Astrocyte (in vitro differentiated cells and primary cell): ENCODE results near the gene NPIPB6. TPM values are rescaled to one million over a fixed set of nuclear protein-coding genes. Genes with fewer than 3 reads are reported as not detected.

Source experiments
- DNase-seq: peaks from one replicate; pipeline ENCODE4 v3.0.0-alpha.2; 2010; ENCODE audit warnings: low read depth
- FAIRE-seq: peaks from 2 replicates; lab custom pipeline; 2011; peaks lifted over from hg19 to GRCh38; lab: Jason Lieb, UNC
- H2AFZ ChIP-seq: 2 replicates; pipeline ENCODE4 v1.6.0; 2012; ENCODE audit warnings: low read depth, low read length, inconsistent platforms
- H3K27ac ChIP-seq: 2 replicates; pipeline ENCODE4 v1.5.1; 2011; ENCODE audit warnings: low read depth, low read length, inconsistent platforms
- H3K27me3 ChIP-seq: 2 replicates; pipeline ENCODE4 v1.6.0; 2011; ENCODE audit warnings: low read length, inconsistent platforms; ENCODE audit not compliant: insufficient read depth
- H3K36me3 ChIP-seq: 2 replicates; pipeline ENCODE4 v1.5.1; 2011; ENCODE audit warnings: low read length, inconsistent platforms; ENCODE audit not compliant: insufficient read depth
- H3K4me1 ChIP-seq: 2 replicates; pipeline ENCODE4 v1.5.1; 2011; ENCODE audit warnings: low read length, inconsistent platforms; ENCODE audit not compliant: insufficient read depth
- H3K4me2 ChIP-seq: 2 replicates; pipeline ENCODE4 v1.6.0; 2012; ENCODE audit warnings: low read length, inconsistent platforms
- H3K4me3 ChIP-seq: 2 replicates; pipeline ENCODE4 v1.5.1; 2011; ENCODE audit warnings: low read depth, mild to moderate bottlenecking, low read length, inconsistent platforms; ENCODE audit not compliant: insufficient read depth
- H3K79me2 ChIP-seq: 2 replicates; pipeline ENCODE4 v1.6.0; 2012; ENCODE audit warnings: mild to moderate bottlenecking, low read length, inconsistent platforms; ENCODE audit not compliant: insufficient read depth
- H3K9ac ChIP-seq: 2 replicates; pipeline ENCODE4 v1.6.0; 2012; ENCODE audit warnings: mild to moderate bottlenecking, low read length, inconsistent platforms
- H3K9me3 ChIP-seq: 2 replicates; pipeline ENCODE4 v1.5.1; 2012; ENCODE audit warnings: low read depth, mild to moderate bottlenecking, low read length, inconsistent platforms; ENCODE audit not compliant: insufficient read depth
- H4K20me1 ChIP-seq: 2 replicates; pipeline ENCODE4 v1.6.0; 2012; ENCODE audit warnings: low read length, inconsistent platforms; ENCODE audit not compliant: insufficient read depth
- H3K27ac Mint-ChIP-seq: one replicate; pipeline ENCODE4 v1.8.0; 2021; ENCODE audit warnings: mild to moderate bottlenecking, mixed read lengths; ENCODE audit not compliant: unreplicated experiment
- H3K27me3 Mint-ChIP-seq: one replicate; pipeline ENCODE4 v1.8.0; 2021; ENCODE audit warnings: low read depth, mixed read lengths; ENCODE audit not compliant: unreplicated experiment
- H3K36me3 Mint-ChIP-seq: one replicate; pipeline ENCODE4 v1.8.0; 2021; ENCODE audit warnings: low read depth, mixed read lengths; ENCODE audit not compliant: unreplicated experiment
- H3K4me1 Mint-ChIP-seq: one replicate; pipeline ENCODE4 v1.8.0; 2021; ENCODE audit warnings: low read depth, mixed read lengths; ENCODE audit not compliant: unreplicated experiment
- H3K4me3 Mint-ChIP-seq: one replicate; pipeline ENCODE4 v1.8.0; 2021; ENCODE audit warnings: mild to moderate bottlenecking, moderate library complexity, mixed read lengths; ENCODE audit not compliant: unreplicated experiment
- H3K9me3 Mint-ChIP-seq: one replicate; pipeline ENCODE4 v1.8.0; 2021; ENCODE audit warnings: mild to moderate bottlenecking, mixed read lengths; ENCODE audit not compliant: unreplicated experiment
- EZH2 ChIP-seq: IDR thresholded peaks from 2 replicates; pipeline ENCODE4 v1.6.1; 2012; ENCODE audit warnings: mild to moderate bottlenecking, low read length, inconsistent platforms; ENCODE audit not compliant: insufficient read depth
- total RNA-seq: library from RNA; stranded (reverse); gene quantifications from 2 replicates; pipeline ENCODE4 v1.2.1, GENCODE V29; 2021
- TF ChIP-seq, protein P1 (sequence below): IDR thresholded peaks from 2 replicates; pipeline ENCODE4 v1.5.1; 2011; ENCODE audit warnings: low read depth, mild to moderate bottlenecking, inconsistent platforms, low read length, moderate library complexity; ENCODE audit not compliant: insufficient read depth

NPIPB6 gene
- total RNA-seq, 1 donor from 2014 or later, result 1.7 TPM

- Mint-ChIP-seq H3K27me3 (peaks cover 22% of the 10 kb centered on the region), H3K36me3 (peaks cover 2% of the 10 kb centered on the region), H3K4me3 (peak overlapping the region; percentile 77), H3K4me1 (no peaks in the 10 kb centered on the region), H3K9me3 (no peaks in the 10 kb centered on the region), H3K27ac (peak overlapping the region; percentile 26)
- H2AFZ ChIP-seq, result no peak overlapping the region
- no peak overlapping the region for H3K27ac ChIP-seq
- peaks cover 2% of the 10 kb centered on the region for H3K4me1 ChIP-seq
- peaks cover 7% of the 10 kb centered on the region for H4K20me1 ChIP-seq
- no peaks in the 10 kb centered on the region for H3K79me2 ChIP-seq
- no peaks in the 10 kb centered on the region for H3K9me3 ChIP-seq
- DNase-seq (no peak), FAIRE-seq (no peak)
- H3K27me3 ChIP-seq, result peaks cover 13% of the 10 kb centered on the region
- no peak overlapping the region for H3K9ac ChIP-seq
- no peaks in the 10 kb centered on the region for H3K36me3 ChIP-seq
- H3K4me2 ChIP-seq, result no peak overlapping the region
- TF ChIP-seq EZH2, result no peak
- TF ChIP-seq, protein P1, sequence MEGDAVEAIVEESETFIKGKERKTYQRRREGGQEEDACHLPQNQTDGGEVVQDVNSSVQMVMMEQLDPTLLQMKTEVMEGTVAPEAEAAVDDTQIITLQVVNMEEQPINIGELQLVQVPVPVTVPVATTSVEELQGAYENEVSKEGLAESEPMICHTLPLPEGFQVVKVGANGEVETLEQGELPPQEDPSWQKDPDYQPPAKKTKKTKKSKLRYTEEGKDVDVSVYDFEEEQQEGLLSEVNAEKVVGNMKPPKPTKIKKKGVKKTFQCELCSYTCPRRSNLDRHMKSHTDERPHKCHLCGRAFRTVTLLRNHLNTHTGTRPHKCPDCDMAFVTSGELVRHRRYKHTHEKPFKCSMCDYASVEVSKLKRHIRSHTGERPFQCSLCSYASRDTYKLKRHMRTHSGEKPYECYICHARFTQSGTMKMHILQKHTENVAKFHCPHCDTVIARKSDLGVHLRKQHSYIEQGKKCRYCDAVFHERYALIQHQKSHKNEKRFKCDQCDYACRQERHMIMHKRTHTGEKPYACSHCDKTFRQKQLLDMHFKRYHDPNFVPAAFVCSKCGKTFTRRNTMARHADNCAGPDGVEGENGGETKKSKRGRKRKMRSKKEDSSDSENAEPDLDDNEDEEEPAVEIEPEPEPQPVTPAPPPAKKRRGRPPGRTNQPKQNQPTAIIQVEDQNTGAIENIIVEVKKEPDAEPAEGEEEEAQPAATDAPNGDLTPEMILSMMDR, result no peak
- no peak overlapping the region for H3K4me3 ChIP-seq
These were observed 69.1 kb downstream of the NPIPB6 start for GRCh38 chr16:28294201-28294600.

- Histone ChIP-seq H3K4me1 (peaks cover 2% of the 10 kb centered on the region), H3K27me3 (peaks cover 13% of the 10 kb centered on the region)
- H3K27ac Mint-ChIP-seq, result no peak overlapping the region
These were observed 69.7 kb downstream of the NPIPB6 start for GRCh38 chr16:28293601-28293960.

More at GRCh38 chr16:28293601-28293960, 69.7 kb downstream of the NPIPB6 start:
- Mint-ChIP-seq H3K27me3 (peaks cover 25% of the 10 kb centered on the region), H3K4me3 (peak overlapping the region; percentile 77), H3K36me3 (peaks cover 2% of the 10 kb centered on the region), H3K9me3 (no peaks in the 10 kb centered on the region), H3K4me1 (no peaks in the 10 kb centered on the region)
- Histone ChIP-seq H4K20me1 (peaks cover 7% of the 10 kb centered on the region), H3K9me3 (no peaks in the 10 kb centered on the region), H3K27ac (no peak overlapping the region), H2AFZ (no peak overlapping the region), H3K36me3 (no peaks in the 10 kb centered on the region), H3K4me3 (no peak overlapping the region), H3K79me2 (no peaks in the 10 kb centered on the region), H3K9ac (no peak overlapping the region), H3K4me2 (peak overlapping the region; percentile 83)
- TF ChIP-seq, protein P1, result no peak
- no peak for TF ChIP-seq EZH2
- no peak for FAIRE-seq
- DNase-seq, result no peak
